Endothelial cell of umbilical vein (primary cell): ENCODE data around the gene VHLL. TPM values are rescaled to one million over a fixed set of nuclear protein-coding genes. Genes with fewer than 3 reads are reported as not detected.

Experiments used
- BruUV-seq: library from RNA; stranded (reverse); fragments of 400-500 nt; replicated peaks from 2 replicates; lab custom pipeline; 2021; lab: Mats Ljungman, UMichigan
- CTCF ChIA-PET: fragments of 300-600, 350-600 bp; sonication (Branson Sonifier 250); formaldehyde crosslinking; loops from one replicate; lab custom pipeline; 2021; ENCODE audit warnings: antibody characterized with exemption, inconsistent platforms; lab: Charles Lee
- POLR2A ChIA-PET: fragments of 300-600, 350-600 bp; sonication (Branson Sonifier 250); formaldehyde crosslinking; loops from one replicate; lab custom pipeline; 2021; ENCODE audit warnings: antibody characterized with exemption, inconsistent platforms; lab: Charles Lee
- DNase-seq: peaks from one replicate; pipeline ENCODE4 v3.0.0-alpha.2; 2011; ENCODE audit warnings: low read depth, low spot score
- FAIRE-seq: peaks from 2 replicates; lab custom pipeline; 2011; peaks lifted over from hg19 to GRCh38; lab: Jason Lieb, UNC
- H2AFZ ChIP-seq: 2 replicates; pipeline ENCODE4 v1.6.0; 2012; ENCODE audit warnings: low read depth, low read length, control low read depth, inconsistent platforms
- H3K27ac ChIP-seq: 2 replicates; pipeline ENCODE4 v1.5.1; 2011; ENCODE audit warnings: low read depth, mild to moderate bottlenecking, control low read depth, low read length, moderate library complexity; ENCODE audit not compliant: insufficient read depth
- H3K27me3 ChIP-seq, 2 experiments: 2 replicates each; pipeline versions ENCODE4 v1.6.0 to v1.6.1; 2011; ENCODE audit warnings: low read length in 2 of 2, mixed read lengths in 1 of 2; ENCODE audit not compliant: control insufficient read depth in 2 of 2, insufficient read depth in 2 of 2
- H3K36me3 ChIP-seq, 2 experiments: 2 replicates in 1 of 2; 3 replicates in 1 of 2; pipeline ENCODE4 v1.5.1; 2011; ENCODE audit warnings: low read length in 2 of 2, mild to moderate bottlenecking in 1 of 2, moderate library complexity in 1 of 2; ENCODE audit not compliant: control insufficient read depth in 2 of 2, insufficient read depth in 2 of 2; ENCODE audit errors: extremely low read depth in 1 of 2
- H3K4me1 ChIP-seq: 3 replicates; pipeline ENCODE4 v1.5.1; 2011; ENCODE audit warnings: mild to moderate bottlenecking, low read length; ENCODE audit not compliant: control insufficient read depth, insufficient read depth; ENCODE audit errors: extremely low read depth
- H3K4me2 ChIP-seq: 2 replicates; pipeline ENCODE4 v1.6.1; 2011; ENCODE audit warnings: low read length, control low read depth, mixed read lengths; ENCODE audit not compliant: insufficient read depth
- H3K4me3 ChIP-seq, 3 experiments: fragments of 200-600 bp in 1 of 3; sonication (generic), shearing (Covaris generic) in 1 of 3; replicated peaks in 1 of 3; 2 replicates each; pipeline ENCODE4 v1.5.1; 2011 to 2016; ENCODE audit warnings: control low read depth in 3 of 3, low read length in 3 of 3, mild to moderate bottlenecking in 2 of 3, inconsistent platforms in 1 of 3, low read depth in 1 of 3, moderate library complexity in 1 of 3; ENCODE audit not compliant: insufficient read depth in 1 of 3
- H3K79me2 ChIP-seq: 2 replicates; pipeline ENCODE4 v1.6.0; 2012; ENCODE audit warnings: low read length, inconsistent platforms; ENCODE audit not compliant: control insufficient read depth, insufficient read depth
- H3K9ac ChIP-seq: replicated peaks from 2 replicates; pipeline ENCODE3; 2011; ENCODE audit warnings: low read length, control low read depth; ENCODE audit not compliant: insufficient read depth; ENCODE audit errors: extremely low read depth
- H3K9me1 ChIP-seq: replicated peaks from 3 replicates; pipeline ENCODE4 v1.6.0; 2011; ENCODE audit warnings: mild to moderate bottlenecking, low read length; ENCODE audit not compliant: control insufficient read depth, insufficient read depth; ENCODE audit errors: extremely low read depth
- H3K9me3 ChIP-seq: replicated peaks from 2 replicates; pipeline ENCODE4 v1.5.1; 2012; ENCODE audit warnings: low read length, inconsistent platforms; ENCODE audit not compliant: control insufficient read depth, insufficient read depth
- H4K20me1 ChIP-seq: replicated peaks from 2 replicates; pipeline ENCODE3; 2011; ENCODE audit warnings: mild to moderate bottlenecking, low read length; ENCODE audit not compliant: control insufficient read depth, insufficient read depth; ENCODE audit errors: extremely low read depth
- EZH2 ChIP-seq: IDR thresholded peaks from 2 replicates; pipeline ENCODE4 v1.6.1; 2012; ENCODE audit warnings: borderline replicate concordance, low read depth, mild to moderate bottlenecking, moderate library complexity, low read length, inconsistent platforms; ENCODE audit not compliant: severe bottlenecking
- FOS ChIP-seq: IDR thresholded peaks from 2 replicates; pipeline ENCODE4 v1.6.1; 2011; ENCODE audit warnings: mild to moderate bottlenecking, low read length, moderate library complexity, borderline replicate concordance; ENCODE audit not compliant: insufficient read depth
- GATA2 ChIP-seq: IDR thresholded peaks from 2 replicates; pipeline ENCODE4 v1.7.0; 2011; ENCODE audit warnings: low read depth, mild to moderate bottlenecking, moderate library complexity, mixed read lengths, low read length; ENCODE audit not compliant: insufficient read length, insufficient read depth
- JUN ChIP-seq: IDR thresholded peaks from 2 replicates; pipeline ENCODE4 v1.6.1; 2011; ENCODE audit warnings: borderline replicate concordance, low read depth; ENCODE audit not compliant: insufficient read length, insufficient read depth
- MYC ChIP-seq: IDR thresholded peaks from one replicate; pipeline ENCODE4 v1.6.1; 2011; ENCODE audit warnings: mild to moderate bottlenecking, low read depth, low read length
- POLR2A ChIP-seq: IDR thresholded peaks from 2 replicates; pipeline ENCODE4 v1.6.1; 2012; ENCODE audit warnings: low read depth, mild to moderate bottlenecking, control low read depth, low read length
- POLR2AphosphoS5 ChIP-seq: IDR thresholded peaks from 2 replicates; pipeline ENCODE4 v1.6.1; 2012; ENCODE audit warnings: low read depth, mild to moderate bottlenecking, control low read depth, low read length, moderate library complexity; ENCODE audit not compliant: insufficient read depth
- dilution Hi-C: fragments of 300-500 bp; cut with MboI; formaldehyde crosslinking; loops from one replicate; pipeline ENCODE4 v1.15.0; 2019; ENCODE audit warnings: low sequenced_read_pairs; ENCODE audit not compliant: extremely low pct_ligation_motif_present
- intact Hi-C: fragments of 100-400 bp; cut with micrococcal nuclease; formaldehyde crosslinking; loops from one replicate; pipeline ENCODE4 v1.10.0; 2022
- polyA plus RNA-seq, 4 experiments: library from polyadenylated mRNA; depleted of rRNA in 3 of 4; stranded (reverse) in 3 of 4; unstranded in 1 of 4; fragments of >200 nt; gene quantifications; 2 replicates each; pipeline versions ENCODE4 v1.2.1 to v1.2.3, GENCODE V29; 2011 to 2012; ENCODE audit warnings: missing spikeins in 1 of 4
- total RNA-seq: library from RNA; stranded (reverse); gene quantifications from 2 replicates; pipeline ENCODE4 v1.2.3, GENCODE V29; 2021
- TF ChIP-seq, protein P1 (sequence below): IDR thresholded peaks from 2 replicates; pipeline ENCODE4 v1.6.1; 2011; ENCODE audit not compliant: insufficient read depth, insufficient read length
- TF ChIP-seq, protein P2 (sequence below), 2 donors: IDR thresholded peaks; 1 replicate in 1 of 2; 2 replicates in 1 of 2; pipeline ENCODE4 v1.5.1; 2011; ENCODE audit warnings: low read length in 2 of 2, mild to moderate bottlenecking in 2 of 2, moderate library complexity in 2 of 2, control low read depth in 1 of 2, inconsistent platforms in 1 of 2, low read depth in 1 of 2; ENCODE audit not compliant: insufficient read depth in 1 of 2; ENCODE audit errors: extremely low read depth in 1 of 2

The VHLL gene
- total and polyA plus RNA-seq, 2 donors (not counting 3 experiments of a cell fraction or from before 2014, with no cell fraction given), result 0.73 TPM; not detected in 1

DNA sequence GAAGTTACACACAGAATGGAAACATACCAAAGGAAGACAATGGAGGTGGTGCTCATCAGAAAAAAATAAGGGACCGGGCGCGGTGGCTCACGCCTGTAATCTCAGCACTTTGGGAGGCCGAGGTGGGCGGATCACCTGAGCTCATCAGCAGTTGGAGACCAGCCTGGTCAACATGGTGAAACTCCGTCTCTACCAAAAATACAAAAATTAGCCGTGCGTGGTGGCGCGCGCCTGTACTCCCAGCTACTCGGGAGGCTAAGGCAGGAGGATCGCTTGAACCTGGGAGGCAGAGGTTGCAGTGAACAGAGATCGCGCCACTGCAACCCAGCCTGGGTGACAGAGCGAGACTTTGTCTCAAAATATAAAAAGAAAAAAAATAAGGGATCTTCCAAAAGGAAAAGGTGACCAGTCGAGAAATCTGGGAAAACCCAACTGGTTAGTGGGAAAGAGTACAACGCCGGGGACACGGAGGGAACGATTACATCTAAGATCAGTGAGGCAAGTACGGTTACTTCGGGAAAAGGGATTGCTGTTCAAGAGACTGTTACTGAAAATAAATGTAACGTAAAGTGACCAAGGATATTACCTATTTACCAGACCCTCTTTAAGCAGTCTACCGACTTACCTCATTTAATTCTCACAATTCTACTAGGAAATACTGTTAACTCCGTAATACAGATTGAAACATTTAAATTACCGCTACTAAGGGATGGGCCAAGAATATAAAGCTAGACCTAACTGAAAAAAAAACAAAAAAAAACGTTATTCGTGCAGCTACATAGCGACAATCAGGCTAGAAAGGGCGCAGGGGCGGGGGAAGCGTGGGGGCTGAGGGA lies 38.2 kb upstream of the VHLL start:
- H3K79me2 ChIP-seq, result peaks cover 44% of the 10 kb centered on the region
- H3K9ac ChIP-seq, result peak overlapping the region; percentile 73
- peak; percentile 33 for FAIRE-seq
- no peak for DNase-seq
- intact Hi-C loops (loop anchor here (10.0 kb wide), 1 partner anchor 252 kb away; the partner anchor contains the start of gene MEX3A), dilution Hi-C loops (no loop called here)
- no peaks in the 10 kb centered on the region for H4K20me1 ChIP-seq
- H3K36me3 ChIP-seq, result peaks cover 13 to 14% of the 10 kb centered on the region in 2 experiments
- H3K27ac ChIP-seq, result peak overlapping the region; percentile 9
- CTCF ChIA-PET, result interaction anchor here (0.6 to 2.8 kb wide), 9 partner anchors 15 to 112 kb away, joined by 3 to 11 read pairs (median 3); no protein-coding TSS in a partner anchor
- H2AFZ ChIP-seq, result peak overlapping the region; percentile 12
- TF ChIP-seq, protein P1, sequence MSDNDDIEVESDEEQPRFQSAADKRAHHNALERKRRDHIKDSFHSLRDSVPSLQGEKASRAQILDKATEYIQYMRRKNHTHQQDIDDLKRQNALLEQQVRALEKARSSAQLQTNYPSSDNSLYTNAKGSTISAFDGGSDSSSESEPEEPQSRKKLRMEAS, result no peak
- TF ChIP-seq POLR2A, result no peak
- no peak for TF ChIP-seq MYC
- no peak for TF ChIP-seq FOS
- no peak for TF ChIP-seq JUN
- no peak for TF ChIP-seq POLR2AphosphoS5
- TF ChIP-seq, protein P2, sequence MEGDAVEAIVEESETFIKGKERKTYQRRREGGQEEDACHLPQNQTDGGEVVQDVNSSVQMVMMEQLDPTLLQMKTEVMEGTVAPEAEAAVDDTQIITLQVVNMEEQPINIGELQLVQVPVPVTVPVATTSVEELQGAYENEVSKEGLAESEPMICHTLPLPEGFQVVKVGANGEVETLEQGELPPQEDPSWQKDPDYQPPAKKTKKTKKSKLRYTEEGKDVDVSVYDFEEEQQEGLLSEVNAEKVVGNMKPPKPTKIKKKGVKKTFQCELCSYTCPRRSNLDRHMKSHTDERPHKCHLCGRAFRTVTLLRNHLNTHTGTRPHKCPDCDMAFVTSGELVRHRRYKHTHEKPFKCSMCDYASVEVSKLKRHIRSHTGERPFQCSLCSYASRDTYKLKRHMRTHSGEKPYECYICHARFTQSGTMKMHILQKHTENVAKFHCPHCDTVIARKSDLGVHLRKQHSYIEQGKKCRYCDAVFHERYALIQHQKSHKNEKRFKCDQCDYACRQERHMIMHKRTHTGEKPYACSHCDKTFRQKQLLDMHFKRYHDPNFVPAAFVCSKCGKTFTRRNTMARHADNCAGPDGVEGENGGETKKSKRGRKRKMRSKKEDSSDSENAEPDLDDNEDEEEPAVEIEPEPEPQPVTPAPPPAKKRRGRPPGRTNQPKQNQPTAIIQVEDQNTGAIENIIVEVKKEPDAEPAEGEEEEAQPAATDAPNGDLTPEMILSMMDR (IDR thresholded peaks at IDR 0.05; ENCODE audit: extremely low read depth in 1 of 2, insufficient read depth in 1 of 2, low read depth in 1 of 2, low read length in 2 of 2), result no peak
- no peak for TF ChIP-seq EZH2
- no peak for TF ChIP-seq GATA2
- peak overlapping the region; percentile 57 to 92 (median 57) for H3K4me3 ChIP-seq
- H3K4me2 ChIP-seq, result peak overlapping the region; percentile 83
- no peaks in the 10 kb centered on the region for H3K9me3 ChIP-seq
- no peaks in the 10 kb centered on the region for H3K27me3 ChIP-seq
- no TSS peak for BruUV-seq
- H3K4me1 ChIP-seq, result peaks cover 15% of the 10 kb centered on the region
- POLR2A ChIA-PET, result no interaction called here
- H3K9me1 ChIP-seq, result no peaks in the 10 kb centered on the region
